Erythroblast (primary cell): Measurements from ENCODE around the gene HCFC1.

Experiments
- GATA1 ChIP-seq: IDR thresholded peaks from 2 replicates; pipeline ENCODE4 v1.6.1; 2011; ENCODE audit warnings: low read depth, mild to moderate bottlenecking, control low read depth, low read length, moderate library complexity
- POLR2A ChIP-seq: IDR thresholded peaks from 2 replicates; pipeline ENCODE4 v1.6.1; 2011; ENCODE audit warnings: mild to moderate bottlenecking, low read length

- TF ChIP-seq POLR2A: peak; percentile 83
- no peak for TF ChIP-seq GATA1
Observed at GRCh38 chrX:153927922-153928760, 43.5 kb downstream of the HCFC1 start.
